OCI-LY1 (cell line): Measurements from ENCODE around the gene ARL15.

Experiments
- H2AFZ ChIP-seq: fragments of 200-600 bp; sonication (generic), shearing (Covaris generic); 2 replicates; pipeline ENCODE4 v1.6.0; 2014; ENCODE audit warnings: antibody characterized with exemption, mild to moderate bottlenecking, low read length
- H3F3A ChIP-seq: fragments of 200-600 bp; sonication (generic), shearing (Covaris generic); 2 replicates; pipeline ENCODE4 v1.6.0; 2014; ENCODE audit warnings: mild to moderate bottlenecking, antibody characterized with exemption, low read length, moderate library complexity; ENCODE audit not compliant: insufficient read depth
- H3K27ac ChIP-seq: fragments of 200-600 bp; sonication (generic); 2 replicates; pipeline ENCODE4 v1.5.1; 2014; ENCODE audit warnings: low read length, mixed run types, mild to moderate bottlenecking, low read depth; ENCODE audit not compliant: poor library complexity, severe bottlenecking
- H3K27me3 ChIP-seq: fragments of 200-600 bp; sonication (generic); 2 replicates; pipeline ENCODE4 v1.6.0; 2014; ENCODE audit warnings: antibody characterized with exemption, mild to moderate bottlenecking, low read length, moderate library complexity; ENCODE audit not compliant: insufficient read depth
- H3K36me3 ChIP-seq: fragments of 200-600 bp; sonication (generic); 2 replicates; pipeline ENCODE4 v1.6.1; 2014; ENCODE audit warnings: mild to moderate bottlenecking, antibody characterized with exemption, low read length, moderate library complexity, mixed read lengths; ENCODE audit not compliant: insufficient read depth
- H3K4me1 ChIP-seq: fragments of 200-600 bp; sonication (generic); 2 replicates; pipeline ENCODE4 v1.5.1; 2014; ENCODE audit warnings: mild to moderate bottlenecking, low read length, moderate library complexity; ENCODE audit not compliant: insufficient read depth, severe bottlenecking
- H3K4me2 ChIP-seq: fragments of 200-600 bp; sonication (generic), shearing (Covaris generic); 2 replicates; pipeline ENCODE4 v1.6.1; 2014; ENCODE audit warnings: low read length
- H3K4me3 ChIP-seq: fragments of 200-600 bp; sonication (generic); 2 replicates; pipeline ENCODE4 v1.5.1; 2014; ENCODE audit warnings: low read length, low read depth, mild to moderate bottlenecking, mixed read lengths; ENCODE audit not compliant: poor library complexity, severe bottlenecking
- H3K79me2 ChIP-seq: fragments of 200-600 bp; shearing (Covaris generic); 2 replicates; pipeline ENCODE4 v1.6.1; 2016; ENCODE audit warnings: mixed run types, low read length, mixed read lengths; ENCODE audit not compliant: insufficient read depth
- H3K9ac ChIP-seq: fragments of 200-600 bp; sonication (generic), shearing (Covaris generic); 2 replicates; pipeline ENCODE4 v1.6.1; 2014; ENCODE audit warnings: mild to moderate bottlenecking, low read length, mixed read lengths
- H3K9me2 ChIP-seq: fragments of 200-600 bp; sonication (generic), shearing (Covaris generic); 2 replicates; pipeline ENCODE4 v1.6.1; 2014; ENCODE audit warnings: low read depth, mild to moderate bottlenecking, low read length, mixed read lengths
- H3K9me3 ChIP-seq: fragments of 200-600 bp; shearing (Covaris generic); 2 replicates; pipeline ENCODE4 v1.6.1; 2014; ENCODE audit warnings: low read length, mixed read lengths
- H4K20me1 ChIP-seq: fragments of 200-600 bp; sonication (generic), shearing (Covaris generic); 2 replicates; pipeline ENCODE4 v1.6.0; 2016; ENCODE audit warnings: mild to moderate bottlenecking, low read length; ENCODE audit not compliant: insufficient read depth
- CTCF ChIP-seq: fragments of 200-600 bp; sonication (generic), shearing (Covaris generic); IDR thresholded peaks from 2 replicates; pipeline ENCODE4 v1.5.1; 2017; ENCODE audit warnings: mild to moderate bottlenecking, antibody characterized with exemption, low read length, moderate library complexity, mixed read lengths
- EZH2 ChIP-seq: fragments of 200-600 bp; sonication (generic), shearing (Covaris generic); IDR thresholded peaks from 2 replicates; pipeline ENCODE4 v1.8.0; 2017; ENCODE audit warnings: borderline replicate concordance, mixed run types, mild to moderate bottlenecking, antibody characterized with exemption, low read length, moderate library complexity, mixed read lengths

Gene ARL15

GRCh38 chr5:54133917-54134316 lies 176.5 kb downstream of the ARL15 start:
- Histone ChIP-seq H3K4me1 (no peaks in the 10 kb centered on the region), H3K4me3 (no peak overlapping the region), H3K27me3 (no peaks in the 10 kb centered on the region), H4K20me1 (no peaks in the 10 kb centered on the region), H3F3A (peaks cover 4% of the 10 kb centered on the region; the same call in 1 of the 2 replicates), H3K9ac (no peak overlapping the region), H2AFZ (no peak overlapping the region), H3K9me3 (0 out of 2 replicates have a peak, but pooled peaks cover 3% of the 10 kb centered on the region), H3K36me3 (peaks cover 91% of the 10 kb centered on the region), H3K9me2 (no peaks in the 10 kb centered on the region), H3K79me2 (peaks cover 94% of the 10 kb centered on the region), H3K4me2 (no peak overlapping the region), H3K27ac (no peak overlapping the region)
- TF ChIP-seq CTCF, result no peak
- TF ChIP-seq EZH2, result no peak

- Histone ChIP-seq H3K9me3 (no peaks in the 10 kb centered on the region), H3F3A (no peaks in the 10 kb centered on the region), H3K79me2 (peaks cover 98% of the 10 kb centered on the region), H3K9me2 (no peaks in the 10 kb centered on the region), H3K9ac (no peak overlapping the region), H3K36me3 (peaks cover 75% of the 10 kb centered on the region), H3K4me3 (no peak overlapping the region), H3K4me2 (no peak overlapping the region), H3K27me3 (no peaks in the 10 kb centered on the region), H3K4me1 (no peaks in the 10 kb centered on the region), H2AFZ (no peak overlapping the region), H3K27ac (no peak overlapping the region), H4K20me1 (0 out of 2 replicates have a peak, but pooled peaks cover 2% of the 10 kb centered on the region)
- TF ChIP-seq CTCF (no peak), EZH2 (no peak)
These were observed 189.9 kb downstream of the ARL15 start for GRCh38 chr5:54120473-54120872.

GRCh38 chr5:54117957-54118356 lies 192.4 kb downstream of the ARL15 start:
- no peak overlapping the region for H3K27ac ChIP-seq
- H3K36me3 ChIP-seq, result peaks cover 75% of the 10 kb centered on the region
- H3K79me2 ChIP-seq, result peaks cover 92% of the 10 kb centered on the region
- H3K9ac ChIP-seq, result no peak overlapping the region
- no peaks in the 10 kb centered on the region for H3K27me3 ChIP-seq
- no peak overlapping the region for H3K4me2 ChIP-seq
- H3K9me2 ChIP-seq, result no peaks in the 10 kb centered on the region
- TF ChIP-seq CTCF, result no peak
- TF ChIP-seq EZH2, result no peak
- no peaks in the 10 kb centered on the region for H3K9me3 ChIP-seq
- no peaks in the 10 kb centered on the region for H3F3A ChIP-seq
- no peaks in the 10 kb centered on the region for H3K4me1 ChIP-seq
- H3K4me3 ChIP-seq, result no peak overlapping the region
- no peak overlapping the region for H2AFZ ChIP-seq
- H4K20me1 ChIP-seq, result 0 out of 2 replicates have a peak, but pooled peaks cover 2% of the 10 kb centered on the region
